ENCODE measurements around the gene PAX3.

DNA sequence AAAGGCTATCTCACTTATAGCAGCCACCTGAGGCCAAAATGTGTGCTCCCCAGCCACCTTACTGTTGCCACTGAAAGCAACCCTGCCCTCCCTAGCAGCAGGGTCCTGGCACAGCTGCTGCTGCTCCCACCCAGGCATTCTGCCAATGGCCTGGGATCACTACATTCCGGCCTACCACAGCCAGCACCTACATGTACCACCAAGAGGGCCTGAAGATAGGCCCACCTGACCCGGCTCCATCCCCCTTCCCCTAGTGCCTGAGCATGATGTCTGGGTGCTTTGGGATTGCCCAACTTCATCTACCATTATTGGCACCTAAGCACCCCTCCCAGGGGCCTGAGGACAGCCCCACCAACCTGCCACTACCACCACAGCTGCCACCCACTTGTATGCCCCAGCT, 34.6 kb upstream of the PAX3 start:
- TF ChIP-seq, protein P1, sequence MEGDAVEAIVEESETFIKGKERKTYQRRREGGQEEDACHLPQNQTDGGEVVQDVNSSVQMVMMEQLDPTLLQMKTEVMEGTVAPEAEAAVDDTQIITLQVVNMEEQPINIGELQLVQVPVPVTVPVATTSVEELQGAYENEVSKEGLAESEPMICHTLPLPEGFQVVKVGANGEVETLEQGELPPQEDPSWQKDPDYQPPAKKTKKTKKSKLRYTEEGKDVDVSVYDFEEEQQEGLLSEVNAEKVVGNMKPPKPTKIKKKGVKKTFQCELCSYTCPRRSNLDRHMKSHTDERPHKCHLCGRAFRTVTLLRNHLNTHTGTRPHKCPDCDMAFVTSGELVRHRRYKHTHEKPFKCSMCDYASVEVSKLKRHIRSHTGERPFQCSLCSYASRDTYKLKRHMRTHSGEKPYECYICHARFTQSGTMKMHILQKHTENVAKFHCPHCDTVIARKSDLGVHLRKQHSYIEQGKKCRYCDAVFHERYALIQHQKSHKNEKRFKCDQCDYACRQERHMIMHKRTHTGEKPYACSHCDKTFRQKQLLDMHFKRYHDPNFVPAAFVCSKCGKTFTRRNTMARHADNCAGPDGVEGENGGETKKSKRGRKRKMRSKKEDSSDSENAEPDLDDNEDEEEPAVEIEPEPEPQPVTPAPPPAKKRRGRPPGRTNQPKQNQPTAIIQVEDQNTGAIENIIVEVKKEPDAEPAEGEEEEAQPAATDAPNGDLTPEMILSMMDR (IDR thresholded peaks at IDR 0.05): no peak
- TF ChIP-seq POLR2A (IDR thresholded peaks at IDR 0.05): no peak
